ENCODE data around the gene SCG3. TPM values are rescaled to one million over a fixed set of nuclear protein-coding genes. Genes with fewer than 3 reads are reported as not detected.

SCG3 gene
- total RNA-seq, 2 experiments from 2014 or later: not detected

DNA sequence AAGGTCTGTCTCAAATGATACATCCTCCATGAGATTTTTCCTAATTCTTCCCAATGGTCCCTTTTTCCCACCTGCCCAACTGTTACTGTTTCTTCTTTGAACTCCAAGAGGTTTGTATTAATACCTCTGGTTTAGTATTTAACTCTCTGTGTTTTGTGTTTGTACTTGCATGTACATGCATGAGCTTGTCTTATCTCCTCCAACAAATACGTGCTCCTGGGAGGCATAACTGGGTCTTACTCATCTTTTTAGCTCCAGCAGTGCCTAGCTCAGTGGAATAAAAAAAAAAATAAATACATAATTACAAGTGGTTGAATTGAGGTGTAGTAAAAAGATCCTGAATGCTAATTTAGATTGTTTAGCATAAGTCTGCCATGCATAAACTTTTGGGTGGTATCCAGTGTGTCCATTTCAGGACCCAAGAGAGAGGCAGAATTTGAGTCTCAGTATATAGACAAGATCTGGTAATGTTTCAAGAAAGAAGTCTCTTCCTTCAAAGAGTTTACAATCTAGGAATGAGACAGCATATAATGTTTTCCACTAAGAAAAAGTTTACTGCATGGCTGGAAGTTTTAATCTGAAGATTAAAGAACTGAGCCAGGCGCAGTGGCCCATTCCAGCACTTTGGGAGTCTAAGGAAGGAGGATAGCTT lies 57.9 kb downstream of the SCG3 start:
- H3K9me3 Mint-ChIP-seq (ENCODE audit: low read depth): no peaks in the 10 kb centered on the region
- ATAC-seq (no peak), DNase-seq (no peak)
- peaks cover 32% of the 10 kb centered on the region for H3K4me1 Mint-ChIP-seq
- H3K36me3 Mint-ChIP-seq: peaks cover 3% of the 10 kb centered on the region
- CTCF ChIA-PET: interaction anchor here (0.6 to 1.4 kb wide), 3 partner anchors 8 to 518 kb away, joined by 3 read pairs; no protein-coding TSS in a partner anchor
- peak overlapping the region; percentile 68 for H3K4me3 Mint-ChIP-seq
- H3K27ac Mint-ChIP-seq: peak overlapping the region; percentile 18
- H3K27me3 Mint-ChIP-seq: peaks cover 3% of the 10 kb centered on the region

DNA sequence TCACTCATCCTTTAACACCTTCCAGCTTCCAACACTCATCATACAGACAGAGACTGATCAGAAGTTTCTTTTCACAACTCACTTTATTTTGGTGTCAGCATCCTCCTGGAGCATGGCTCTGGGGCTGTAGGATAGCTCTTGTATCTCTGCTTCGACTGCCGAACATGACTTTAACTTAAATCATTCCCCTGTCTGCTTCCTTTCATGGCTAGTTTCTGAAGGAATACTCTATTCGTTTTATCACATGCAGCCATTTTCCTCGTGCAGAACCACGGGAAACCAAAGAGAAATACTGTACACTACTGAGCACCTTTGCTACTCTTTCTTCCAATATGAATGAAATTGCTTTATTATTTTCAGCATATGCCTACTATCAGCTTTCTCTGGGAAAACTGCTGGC lies 68.0 kb downstream of the SCG3 start:
- DNase-seq (no peak), ATAC-seq (no peak)
- Mint-ChIP-seq H3K36me3 (peaks cover 12% of the 10 kb centered on the region), H3K27me3 (peaks cover 36% of the 10 kb centered on the region), H3K27ac (no peak overlapping the region), H3K9me3 (ENCODE audit: low read depth) (peaks cover 3% of the 10 kb centered on the region), H3K4me3 (no peak overlapping the region), H3K4me1 (peaks cover 31% of the 10 kb centered on the region)
- CTCF ChIA-PET: interaction anchor here (0.9 to 1.4 kb wide), 5 partner anchors 9 to 99 kb away, joined by 3 to 7 read pairs (median 5); partner anchors contain the start of gene LYSMD2

GRCh38 chr15:51750186-51750585 lies 68.9 kb downstream of the SCG3 start:
- CTCF ChIA-PET: interaction anchor here (0.9 to 1.0 kb wide), 2 partner anchors 12 to 13 kb away, joined by 3 read pairs; partner anchors contain the start of gene LYSMD2
- H3K9me3 Mint-ChIP-seq (ENCODE audit: low read depth): peaks cover 3% of the 10 kb centered on the region
- H3K36me3 Mint-ChIP-seq: peaks cover 12% of the 10 kb centered on the region
- DNase-seq (no peak), ATAC-seq (no peak)
- no peak overlapping the region for H3K27ac Mint-ChIP-seq
- H3K4me1 Mint-ChIP-seq: peaks cover 33% of the 10 kb centered on the region
- peaks cover 33% of the 10 kb centered on the region for H3K27me3 Mint-ChIP-seq
- peak overlapping the region; percentile 79 for H3K4me3 Mint-ChIP-seq

DNA sequence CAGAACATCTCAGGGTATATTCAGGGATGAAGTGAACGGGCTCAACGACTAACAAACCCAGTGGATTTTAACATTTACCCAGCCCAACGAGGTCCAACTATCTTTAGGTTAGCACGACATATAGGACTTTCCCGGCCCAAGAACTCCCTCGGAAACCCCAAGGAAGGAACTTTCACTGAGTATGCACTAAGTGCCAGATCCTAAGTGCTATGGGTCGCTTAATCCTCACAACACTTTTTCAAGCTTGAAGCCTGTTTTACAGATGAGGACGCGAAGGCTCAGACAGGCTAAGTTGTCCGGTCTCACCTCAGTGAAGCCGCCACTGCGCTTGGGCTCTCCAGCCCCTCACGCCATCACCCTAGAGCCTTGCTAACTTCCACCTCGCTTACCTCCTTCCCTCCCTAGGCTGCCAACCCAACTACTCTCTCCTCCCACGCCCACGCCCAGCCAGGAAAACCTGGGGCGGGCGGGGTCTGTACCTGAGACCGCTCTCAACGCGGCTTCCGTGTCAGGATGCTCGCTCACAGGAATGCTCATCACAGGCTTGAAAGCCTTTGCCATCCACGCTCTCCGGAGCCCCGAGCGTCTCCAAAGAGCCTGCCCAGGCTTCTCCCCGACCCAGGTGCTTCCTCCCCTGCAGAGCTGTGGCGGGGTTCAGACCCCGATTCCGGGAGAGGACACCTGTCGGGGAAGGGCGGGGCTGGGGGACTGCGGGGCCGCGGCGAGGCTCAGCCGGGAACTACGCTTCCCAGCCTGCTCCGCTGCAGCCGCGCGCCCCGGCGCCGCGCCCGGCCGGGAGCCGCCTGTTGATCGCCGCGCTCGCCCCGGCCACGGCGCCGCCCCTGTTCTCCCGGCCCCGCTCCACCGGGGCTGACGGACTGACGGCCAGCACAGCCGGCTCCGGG lies 69.7 kb downstream of the SCG3 start, which contains the start of gene TMOD2:
TSS of gene TMOD2 (plus strand) at position 806 of the 905 bp plus-strand sequence. CDS start 14,845 bp downstream, outside the sequence.
- peaks cover 3% of the 10 kb centered on the region for H3K9me3 Mint-ChIP-seq (ENCODE audit: low read depth)
- H3K4me1 Mint-ChIP-seq: peaks cover 36% of the 10 kb centered on the region
- peak within 1 kb of the TSS; percentile 79 for H3K4me3 Mint-ChIP-seq
- CTCF ChIA-PET: interaction anchor here (0.9 to 1.7 kb wide), 5 partner anchors 11 to 101 kb away, joined by 3 to 4 read pairs (median 4); partner anchors contain the start of gene LYSMD2
- peaks cover 30% of the 10 kb centered on the region for H3K27me3 Mint-ChIP-seq
- no peak within 1 kb of the TSS for H3K27ac Mint-ChIP-seq
- ATAC-seq (peak; percentile 95), DNase-seq (peak; percentile 59)
- peaks cover 12% of the 10 kb centered on the region for H3K36me3 Mint-ChIP-seq

DNA sequence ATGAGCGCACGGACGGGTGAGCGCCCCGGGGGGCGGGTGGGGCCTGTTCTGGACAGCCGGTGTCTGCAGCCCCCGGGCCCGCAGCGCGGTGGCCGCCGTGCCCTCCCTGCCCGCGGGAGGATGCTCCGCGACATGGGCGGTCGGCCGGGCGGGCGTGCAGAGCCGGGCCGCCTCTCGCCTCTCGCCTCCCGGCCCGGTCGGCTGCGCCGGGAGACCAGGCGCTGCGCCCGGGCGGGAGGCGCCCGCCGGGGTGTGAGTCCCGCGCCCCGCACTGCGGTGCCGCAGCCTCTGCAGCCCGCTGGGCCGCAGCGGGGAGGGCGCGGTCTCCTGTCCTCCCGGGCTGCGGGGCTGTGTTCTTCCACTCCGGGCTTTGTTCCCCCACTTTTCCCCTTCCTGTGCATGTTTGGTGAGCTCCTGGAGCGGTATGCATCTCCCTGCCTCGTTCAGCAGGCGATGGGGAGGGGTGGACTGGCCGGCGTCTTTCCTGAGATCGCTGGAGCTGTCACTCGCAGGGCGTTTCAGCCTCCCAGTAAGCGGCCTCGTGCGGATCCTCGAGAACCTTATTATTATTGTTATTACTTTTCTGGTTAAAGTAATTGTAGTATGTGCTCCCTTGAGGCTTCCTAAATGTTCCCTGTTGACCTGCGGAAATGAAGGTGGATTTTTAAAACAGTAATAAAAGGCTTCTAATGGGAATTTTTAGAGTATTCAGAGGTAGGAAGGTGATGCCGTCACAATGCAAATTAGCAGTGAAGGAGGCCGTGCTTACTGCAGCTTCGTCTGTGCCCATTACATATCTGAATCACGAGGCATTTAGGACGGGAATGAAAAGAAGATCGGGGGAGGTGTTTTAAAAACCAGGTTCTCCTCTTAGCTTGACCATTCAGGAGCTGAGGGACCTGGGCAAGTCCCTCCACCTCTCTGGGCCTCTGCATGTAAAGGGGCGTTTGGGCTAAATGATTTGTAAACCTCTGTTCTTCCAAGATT lies 70.7 kb downstream of the SCG3 start:
- ATAC-seq (peak; percentile 64), DNase-seq (no peak)
- H3K9me3 Mint-ChIP-seq (ENCODE audit: low read depth): peaks cover 3% of the 10 kb centered on the region
- H3K27me3 Mint-ChIP-seq: peaks cover 30% of the 10 kb centered on the region
- H3K36me3 Mint-ChIP-seq: peaks cover 12% of the 10 kb centered on the region
- no peak overlapping the region for H3K27ac Mint-ChIP-seq
- peaks cover 36% of the 10 kb centered on the region for H3K4me1 Mint-ChIP-seq
- H3K4me3 Mint-ChIP-seq: peak overlapping the region; percentile 79
- CTCF ChIA-PET: interaction anchor here (0.7 to 1.7 kb wide), 4 partner anchors 15 to 102 kb away, joined by 3 to 4 read pairs (median 4); no protein-coding TSS in a partner anchor

DNA sequence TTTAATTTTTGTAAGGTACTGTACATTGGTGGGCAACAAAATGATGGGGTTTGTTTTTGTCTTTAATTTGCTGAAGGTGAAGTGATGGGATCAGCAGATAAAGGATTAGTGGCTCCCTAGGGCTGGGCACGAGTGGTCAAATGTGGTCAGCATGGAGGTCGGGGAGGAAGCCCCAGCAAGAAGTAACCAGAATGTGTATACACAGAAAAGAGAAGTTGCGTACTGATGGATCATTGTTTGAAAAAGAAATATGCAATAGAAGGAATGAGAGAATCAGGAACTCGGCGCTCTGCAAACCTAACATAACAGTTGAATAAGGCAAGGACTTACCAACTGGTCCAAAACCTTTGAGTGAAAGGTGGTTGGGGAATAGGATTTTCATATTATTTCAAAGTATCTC lies 71.6 kb downstream of the SCG3 start:
- peak overlapping the region; percentile 49 for H3K4me3 Mint-ChIP-seq
- no peak overlapping the region for H3K27ac Mint-ChIP-seq
- H3K9me3 Mint-ChIP-seq (ENCODE audit: low read depth): peaks cover 3% of the 10 kb centered on the region
- peaks cover 12% of the 10 kb centered on the region for H3K36me3 Mint-ChIP-seq
- CTCF ChIA-PET: interaction anchor here (1.7 to 6.5 kb wide), 2 partner anchors 21 to 24 kb away, joined by 4 to 29 read pairs; no protein-coding TSS in a partner anchor
- no peak for ATAC-seq
- no peak for DNase-seq
- peaks cover 36% of the 10 kb centered on the region for H3K4me1 Mint-ChIP-seq
- peaks cover 30% of the 10 kb centered on the region for H3K27me3 Mint-ChIP-seq

DNA sequence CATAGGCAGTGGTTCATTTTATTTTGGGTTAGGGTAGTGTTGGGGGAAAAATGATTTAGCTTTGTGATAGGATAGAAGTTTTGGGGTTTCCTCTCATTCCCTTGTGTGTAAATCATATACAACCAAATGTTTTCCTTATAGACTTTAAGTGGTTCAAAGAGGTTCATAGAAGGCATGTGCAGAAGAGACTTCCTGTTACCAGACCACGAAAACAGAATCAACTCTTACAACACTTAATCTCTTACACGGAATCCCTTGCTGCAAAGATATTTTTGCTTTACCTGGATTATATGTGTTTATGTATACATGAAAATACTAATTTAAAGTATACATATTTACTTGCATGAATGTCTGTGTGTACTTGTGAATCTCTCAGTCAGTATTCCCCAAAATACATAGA lies 73.0 kb downstream of the SCG3 start:
- Mint-ChIP-seq H3K9me3 (ENCODE audit: low read depth) (peaks cover 3% of the 10 kb centered on the region), H3K27ac (no peak overlapping the region), H3K27me3 (peaks cover 28% of the 10 kb centered on the region), H3K4me1 (peaks cover 32% of the 10 kb centered on the region), H3K4me3 (no peak overlapping the region), H3K36me3 (peaks cover 12% of the 10 kb centered on the region)
- no peak for DNase-seq
- ATAC-seq: no peak
- CTCF ChIA-PET: interaction anchor here (1.1 to 6.5 kb wide), 3 partner anchors 12 to 104 kb away, joined by 4 to 29 read pairs (median 5); no protein-coding TSS in a partner anchor

DNA sequence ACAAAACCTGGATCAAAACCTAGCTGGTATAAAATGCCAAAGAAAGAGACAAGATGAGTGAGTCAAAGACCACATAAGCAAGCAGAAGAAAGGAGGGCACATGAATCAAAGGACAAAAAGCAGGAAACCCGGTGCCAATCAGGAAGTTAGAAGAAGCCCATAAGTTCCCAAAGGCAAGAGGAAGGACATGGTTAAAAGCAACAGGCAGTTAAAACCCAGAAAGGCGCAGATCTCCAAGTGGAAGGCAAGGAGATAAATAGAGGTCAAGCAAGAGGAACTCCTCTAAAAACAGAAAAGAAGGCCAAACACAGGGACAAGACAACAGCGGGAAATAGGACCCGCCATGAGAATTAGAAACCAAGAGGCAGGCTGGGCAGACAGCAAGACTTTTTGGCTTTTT lies 74.5 kb downstream of the SCG3 start:
- Mint-ChIP-seq H3K4me1 (peaks cover 27% of the 10 kb centered on the region), H3K36me3 (peaks cover 12% of the 10 kb centered on the region), H3K4me3 (no peak overlapping the region), H3K9me3 (ENCODE audit: low read depth) (peaks cover 3% of the 10 kb centered on the region), H3K27ac (no peak overlapping the region), H3K27me3 (peaks cover 17% of the 10 kb centered on the region)
- DNase-seq (no peak), ATAC-seq (no peak)
- CTCF ChIA-PET: interaction anchor here (1.7 to 6.5 kb wide), 2 partner anchors 21 to 106 kb away, joined by 5 to 29 read pairs; no protein-coding TSS in a partner anchor

- Mint-ChIP-seq H3K9me3 (ENCODE audit: low read depth) (peaks cover 3% of the 10 kb centered on the region), H3K4me1 (peaks cover 23% of the 10 kb centered on the region), H3K36me3 (peaks cover 12% of the 10 kb centered on the region), H3K27ac (no peak overlapping the region), H3K4me3 (no peak overlapping the region), H3K27me3 (peaks cover 14% of the 10 kb centered on the region)
- CTCF ChIA-PET: interaction anchor here (6.5 kb wide), 1 partner anchor 20 kb away, joined by 29 read pairs; no protein-coding TSS in a partner anchor
- no peak for ATAC-seq
- DNase-seq: no peak
Measured at GRCh38 chr15:51756482-51756881, 75.2 kb downstream of the SCG3 start.

DNA sequence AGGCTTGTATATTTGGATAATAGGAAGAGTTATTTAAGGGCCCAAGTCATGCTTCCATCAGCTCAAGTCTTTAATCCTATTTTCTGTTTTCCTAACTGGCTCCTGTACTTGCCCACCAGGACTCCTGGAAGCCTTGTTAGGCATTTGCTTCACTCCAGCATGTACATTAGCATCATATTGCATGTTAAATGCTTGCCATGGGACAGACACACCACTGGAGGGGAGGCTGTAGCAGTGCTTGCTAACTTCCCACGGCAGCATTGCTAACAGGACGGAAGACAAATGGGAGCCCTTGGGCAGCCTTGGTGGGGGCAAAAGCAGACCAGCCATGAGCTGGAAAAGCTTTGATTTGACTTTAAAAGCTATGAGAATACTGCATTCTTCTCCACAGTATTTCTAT lies 76.1 kb downstream of the SCG3 start:
- CTCF ChIA-PET: interaction anchor here (1.1 to 6.5 kb wide), 4 partner anchors 9 to 20 kb away, joined by 3 to 29 read pairs (median 5); partner anchors contain the start of gene LYSMD2
- Mint-ChIP-seq H3K27me3 (peaks cover 12% of the 10 kb centered on the region), H3K9me3 (ENCODE audit: low read depth) (peaks cover 3% of the 10 kb centered on the region), H3K27ac (no peak overlapping the region), H3K36me3 (peaks cover 12% of the 10 kb centered on the region), H3K4me1 (peaks cover 20% of the 10 kb centered on the region), H3K4me3 (no peak overlapping the region)
- no peak for ATAC-seq
- DNase-seq: no peak

- no peak overlapping the region for H3K27ac Mint-ChIP-seq
- DNase-seq (no peak), ATAC-seq (no peak)
- H3K4me3 Mint-ChIP-seq: no peak overlapping the region
- H3K4me1 Mint-ChIP-seq: peaks cover 10% of the 10 kb centered on the region
- peaks cover 3% of the 10 kb centered on the region for H3K27me3 Mint-ChIP-seq
- CTCF ChIA-PET: interaction anchor here (1.1 to 6.5 kb wide), 3 partner anchors 10 to 22 kb away, joined by 5 to 29 read pairs (median 5); partner anchors contain the start of gene LYSMD2
- peaks cover 4% of the 10 kb centered on the region for H3K36me3 Mint-ChIP-seq
- peaks cover 3% of the 10 kb centered on the region for H3K9me3 Mint-ChIP-seq (ENCODE audit: low read depth)
Measured at GRCh38 chr15:51758645-51759044, 77.3 kb downstream of the SCG3 start.

- CTCF ChIA-PET: no interaction called here
- H3K9me3 Mint-ChIP-seq (ENCODE audit: low read depth): no peaks in the 10 kb centered on the region
- peaks cover 5% of the 10 kb centered on the region for H3K4me1 Mint-ChIP-seq
- DNase-seq (no peak), ATAC-seq (no peak)
- H3K27me3 Mint-ChIP-seq: no peaks in the 10 kb centered on the region
- no peak overlapping the region for H3K4me3 Mint-ChIP-seq
- no peak overlapping the region for H3K27ac Mint-ChIP-seq
- H3K36me3 Mint-ChIP-seq: no peaks in the 10 kb centered on the region
Measured at GRCh38 chr15:51759557-51760070, 78.3 kb downstream of the SCG3 start.
